HG03039 (cell line): ENCODE data around the gene UNC93B1.

Experiments
- ATAC-seq: cut with Tn5 transposase; IDR thresholded peaks from one replicate; pipeline ENCODE4 v1.9.1; 2021; ENCODE audit warnings: mild to moderate bottlenecking, moderate library complexity; ENCODE audit not compliant: unreplicated experiment

UNC93B1 gene

GRCh38 chr11:68024508-68024907, 20.6 kb upstream of the UNC93B1 start:
- no peak for ATAC-seq

- no peak for ATAC-seq
These were observed 18.6 kb upstream of the UNC93B1 start for GRCh38 chr11:68022531-68022930.

- ATAC-seq = no peak
These were observed 17.4 kb upstream of the UNC93B1 start for GRCh38 chr11:68021167-68021787.

GRCh38 chr11:68020575-68020974, 16.7 kb upstream of the UNC93B1 start:
- ATAC-seq = no peak

- ATAC-seq = no peak
These were observed 15.6 kb upstream of the UNC93B1 start for GRCh38 chr11:68019486-68019885.

GRCh38 chr11:68018730-68019190, 14.9 kb upstream of the UNC93B1 start:
- no peak for ATAC-seq

- no peak for ATAC-seq
These were observed 14.3 kb upstream of the UNC93B1 start for GRCh38 chr11:68017980-68018729.

GRCh38 chr11:68016904-68017817, 13.3 kb upstream of the UNC93B1 start:
- ATAC-seq = no peak

- ATAC-seq = no peak
These were observed 12.4 kb upstream of the UNC93B1 start for GRCh38 chr11:68016161-68016903.

GRCh38 chr11:68015467-68015866, 11.6 kb upstream of the UNC93B1 start:
- no peak for ATAC-seq

GRCh38 chr11:68014947-68015447, 11.1 kb upstream of the UNC93B1 start:
- ATAC-seq = no peak

GRCh38 chr11:68014157-68014946, 10.5 kb upstream of the UNC93B1 start:
- ATAC-seq = no peak

- ATAC-seq = no peak
These were observed 9.8 kb upstream of the UNC93B1 start for GRCh38 chr11:68013611-68014156.

GRCh38 chr11:68012843-68013610, 9.1 kb upstream of the UNC93B1 start:
- ATAC-seq = no peak

GRCh38 chr11:68012044-68012842, 8.3 kb upstream of the UNC93B1 start:
- no peak for ATAC-seq

GRCh38 chr11:68011051-68011943, 7.4 kb upstream of the UNC93B1 start:
- ATAC-seq = no peak
